Measurements from ENCODE around the gene AOX1.

AOX1 gene

DNA sequence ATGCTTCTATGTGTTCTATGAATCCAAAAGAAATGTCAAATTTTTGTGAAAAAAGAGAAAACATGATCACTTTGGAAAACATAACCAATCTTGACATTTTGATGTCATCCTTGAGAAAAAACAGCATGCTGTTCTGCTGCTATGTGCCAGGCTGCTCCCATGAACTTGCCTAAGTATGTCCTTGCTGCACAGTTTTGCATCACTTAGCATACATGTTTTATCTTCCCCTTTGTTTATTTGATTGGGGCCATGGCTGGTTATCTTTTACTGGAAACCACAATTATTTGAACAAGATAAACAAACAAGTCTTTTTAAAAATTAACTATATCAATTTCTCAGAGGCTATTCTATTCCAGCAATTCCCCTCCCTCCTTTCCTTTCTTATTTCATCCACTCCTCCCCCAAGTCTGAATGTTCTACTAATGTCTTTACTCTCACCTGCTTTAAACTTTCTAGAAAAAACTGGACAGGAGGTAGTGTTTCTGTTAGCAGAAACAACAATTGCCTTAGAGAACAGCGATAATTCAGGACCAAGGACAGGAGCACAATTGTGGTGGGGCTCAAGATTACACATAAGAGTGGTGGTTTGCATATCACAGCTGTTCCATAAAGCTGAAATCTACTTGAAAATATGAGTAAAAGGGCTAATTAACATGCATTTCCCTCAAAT is 6.7 kb downstream of the AOX1 start:
- TF ChIP-seq GATA3 (IDR thresholded peaks at IDR 0.05; ENCODE audit: low read depth, low read length) = no peak
- TF ChIP-seq GATA2 (IDR thresholded peaks at IDR 0.05; ENCODE audit: low read depth, low read length) = no peak

DNA sequence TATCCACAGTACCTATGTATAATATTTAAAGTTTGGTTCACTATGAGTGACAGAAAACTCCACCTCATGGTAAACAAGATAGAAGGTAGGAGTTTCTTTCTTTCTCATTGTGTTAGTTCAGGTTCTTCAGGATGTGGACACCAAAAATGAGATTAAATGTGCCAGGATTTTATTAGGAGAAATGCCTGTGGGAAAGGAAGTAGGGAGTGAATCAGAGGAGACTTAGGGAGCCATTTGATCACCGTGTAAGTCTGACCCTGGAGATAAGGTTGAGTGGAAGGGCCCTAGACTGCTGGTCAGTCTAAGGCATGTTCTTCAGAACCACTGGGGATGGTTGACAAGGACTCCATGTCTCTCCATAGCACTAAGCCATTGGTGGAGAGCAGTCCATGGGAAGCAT is 8.1 kb downstream of the AOX1 start:
- TF ChIP-seq GATA3 (IDR thresholded peaks at IDR 0.05; ENCODE audit: low read depth, low read length) = no peak
- no peak for TF ChIP-seq GATA2 (IDR thresholded peaks at IDR 0.05; ENCODE audit: low read depth, low read length)

DNA sequence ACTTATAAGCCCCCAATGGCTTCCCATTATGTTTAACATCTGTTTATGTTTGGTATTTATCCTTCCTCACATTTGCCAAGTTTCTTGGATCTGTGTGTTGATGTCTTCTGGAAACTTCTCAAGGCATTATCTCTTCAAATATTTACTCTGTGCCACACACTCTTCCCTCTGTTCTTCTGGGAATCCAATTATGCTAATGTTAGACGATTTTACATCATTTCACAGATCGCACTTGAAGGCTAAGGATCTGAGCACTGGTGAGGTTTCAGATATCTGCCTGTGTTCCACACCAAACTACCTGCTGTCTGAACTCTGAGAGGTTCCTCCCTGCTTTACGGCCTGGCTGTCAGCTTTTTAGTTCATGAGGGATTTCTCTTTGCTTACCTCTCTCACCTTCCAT is 10.1 kb downstream of the AOX1 start:
- no peak for TF ChIP-seq GATA2 (IDR thresholded peaks at IDR 0.05; ENCODE audit: low read depth, low read length)
- no peak for TF ChIP-seq GATA3 (IDR thresholded peaks at IDR 0.05; ENCODE audit: low read depth, low read length)

DNA sequence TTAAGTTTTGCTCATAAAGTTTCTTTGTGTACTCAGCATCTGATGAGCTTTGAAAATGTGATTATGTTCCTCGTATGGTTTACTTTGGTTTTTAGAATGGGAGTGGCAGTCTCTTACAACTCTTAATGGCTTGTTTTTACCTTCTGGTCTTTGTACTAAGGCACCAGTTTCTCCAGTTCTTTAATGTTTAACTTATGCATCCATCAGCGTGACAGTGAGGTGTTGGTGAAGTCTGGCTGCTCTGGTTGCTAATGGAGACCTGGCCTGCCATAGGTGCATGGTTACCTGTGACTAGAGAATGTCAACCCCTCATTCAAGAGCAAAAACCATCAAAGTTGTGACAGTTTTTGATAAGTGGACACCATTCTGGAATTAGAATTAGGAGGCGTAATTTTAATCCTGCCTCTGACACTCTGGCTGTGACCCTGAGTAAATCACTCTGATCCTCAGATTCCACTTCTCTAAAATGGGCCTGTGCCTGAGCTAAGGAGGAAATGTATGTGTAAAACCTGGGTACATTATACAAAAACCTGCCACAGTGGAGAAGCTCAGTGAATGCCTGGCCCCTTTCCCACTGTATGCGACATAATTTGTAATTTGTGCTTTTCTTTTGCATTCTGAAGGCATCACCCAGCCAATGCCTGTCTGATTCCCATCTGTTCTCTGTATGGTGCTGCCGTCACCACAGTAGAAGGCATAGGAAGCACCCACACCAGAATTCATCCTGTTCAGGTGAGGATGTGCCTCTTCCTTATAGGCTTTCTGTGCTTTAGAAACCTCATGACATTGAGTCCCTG is 11.2 kb downstream of the AOX1 start:
- TF ChIP-seq GATA3 (IDR thresholded peaks at IDR 0.05; ENCODE audit: low read depth, low read length) = no peak
- TF ChIP-seq GATA2 (IDR thresholded peaks at IDR 0.05; ENCODE audit: low read depth, low read length) = no peak

GRCh38 chr2:200599206-200599605 is 13.4 kb downstream of the AOX1 start:
- no peak for TF ChIP-seq GATA2 (IDR thresholded peaks at IDR 0.05; ENCODE audit: low read depth, low read length)

DNA sequence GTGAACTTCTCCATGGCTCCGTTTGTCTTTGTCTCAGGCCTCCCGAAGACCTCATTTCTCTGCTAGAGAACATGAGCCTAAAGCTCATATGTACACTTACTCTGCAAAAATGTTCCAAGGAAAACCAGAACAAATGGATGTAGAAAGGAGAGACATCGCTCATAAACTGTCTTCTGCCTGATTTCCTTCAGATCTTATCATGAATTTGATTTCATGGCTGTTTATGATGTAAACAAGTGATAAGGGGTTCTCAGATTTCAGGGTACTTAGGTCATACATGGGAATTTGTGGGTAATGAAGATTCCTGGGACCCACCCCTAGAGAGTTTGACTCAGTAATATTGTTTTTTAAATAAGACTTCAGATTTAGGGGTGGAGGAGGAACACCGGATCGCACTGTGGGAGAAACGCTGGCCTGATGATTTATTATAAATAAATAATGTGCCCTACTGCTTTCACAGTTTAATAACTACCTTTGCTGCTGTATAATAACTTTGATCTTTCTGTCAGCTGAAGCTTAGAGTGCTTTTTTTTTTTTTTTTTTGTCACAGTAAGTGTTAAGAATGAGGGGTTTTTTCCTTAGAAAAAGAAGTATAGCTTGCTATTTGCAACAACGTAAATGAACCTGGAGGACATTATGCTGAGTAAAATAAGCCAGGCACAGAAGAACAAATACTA is 14.9 kb downstream of the AOX1 start:
- TF ChIP-seq GATA2 (IDR thresholded peaks at IDR 0.05; ENCODE audit: low read depth, low read length) = no peak
- TF ChIP-seq GATA3 (IDR thresholded peaks at IDR 0.05; ENCODE audit: low read depth, low read length) = no peak

DNA sequence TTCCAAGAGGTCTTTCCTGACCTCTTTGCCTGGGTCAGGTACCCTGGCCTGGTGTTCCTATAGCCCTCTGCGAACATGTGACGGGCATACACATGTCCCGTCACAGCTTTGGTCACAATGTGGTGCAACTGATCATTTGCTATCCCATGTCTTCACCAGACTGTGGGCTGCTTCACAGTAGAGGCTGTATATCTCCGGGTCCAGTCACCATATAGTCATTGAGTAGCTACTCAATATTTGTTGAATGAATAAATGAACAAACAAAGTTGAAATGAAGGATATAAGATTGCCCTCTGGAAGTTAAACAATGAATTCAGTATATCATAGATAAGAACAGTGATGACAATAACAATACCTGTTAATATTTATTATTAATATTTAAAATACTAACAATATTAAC is 16.8 kb downstream of the AOX1 start:
- TF ChIP-seq GATA3 (IDR thresholded peaks at IDR 0.05; ENCODE audit: low read depth, low read length) (no peak), GATA2 (IDR thresholded peaks at IDR 0.05; ENCODE audit: low read depth, low read length) (no peak)

DNA sequence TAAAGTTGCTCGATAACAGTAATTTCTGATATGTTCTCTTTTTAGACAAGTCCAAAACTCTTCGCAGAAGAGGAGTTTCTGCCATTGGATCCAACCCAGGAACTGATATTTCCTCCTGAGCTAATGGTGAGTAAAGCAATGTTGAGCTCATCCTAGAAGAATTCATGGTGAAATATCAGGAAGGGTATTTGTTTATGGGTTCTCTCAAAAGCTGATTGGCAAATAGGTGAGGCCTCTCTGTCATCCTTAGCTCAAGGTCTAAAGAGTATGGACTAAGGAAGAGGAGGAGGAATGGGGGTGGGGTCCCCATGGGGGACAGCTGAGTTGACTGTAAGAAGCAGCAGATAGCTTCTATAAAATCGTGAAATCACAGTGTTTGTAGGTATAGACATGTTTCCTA is 18.2 kb downstream of the AOX1 start:
- TF ChIP-seq GATA2 (IDR thresholded peaks at IDR 0.05; ENCODE audit: low read depth, low read length) (no peak), GATA3 (IDR thresholded peaks at IDR 0.05; ENCODE audit: low read depth, low read length) (no peak)

DNA sequence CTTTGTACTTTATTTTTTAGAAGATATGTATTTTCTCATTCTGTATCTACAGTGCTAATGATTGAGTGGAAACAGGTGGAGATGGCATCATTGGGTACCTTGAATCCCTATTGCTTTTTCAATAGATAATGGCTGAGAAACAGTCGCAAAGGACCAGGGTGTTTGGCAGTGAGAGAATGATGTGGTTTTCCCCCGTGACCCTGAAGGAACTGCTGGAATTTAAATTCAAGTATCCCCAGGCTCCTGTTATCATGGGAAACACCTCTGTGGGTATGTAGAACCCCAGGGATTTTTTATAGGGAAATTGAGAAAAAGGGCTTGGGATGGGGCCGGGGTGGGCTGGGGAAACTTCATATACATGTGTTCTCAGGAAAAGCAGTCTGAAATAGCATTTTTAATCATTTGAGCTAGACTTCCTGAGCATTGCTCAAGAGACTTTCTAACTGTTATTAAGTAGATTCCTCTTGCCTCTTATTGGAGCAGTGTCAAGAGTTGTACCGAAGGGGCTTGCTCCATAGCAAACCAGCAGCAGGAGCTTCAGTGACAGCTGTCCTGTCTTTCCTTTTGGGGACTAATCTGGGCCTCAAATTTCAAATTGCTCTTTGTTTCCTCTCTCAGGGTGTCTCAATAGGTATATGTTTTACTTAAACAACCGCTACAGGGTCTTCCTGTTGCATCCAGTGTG is 18.9 kb downstream of the AOX1 start:
- TF ChIP-seq GATA2 (IDR thresholded peaks at IDR 0.05; ENCODE audit: low read depth, low read length) (no peak), GATA3 (IDR thresholded peaks at IDR 0.05; ENCODE audit: low read depth, low read length) (no peak)

DNA sequence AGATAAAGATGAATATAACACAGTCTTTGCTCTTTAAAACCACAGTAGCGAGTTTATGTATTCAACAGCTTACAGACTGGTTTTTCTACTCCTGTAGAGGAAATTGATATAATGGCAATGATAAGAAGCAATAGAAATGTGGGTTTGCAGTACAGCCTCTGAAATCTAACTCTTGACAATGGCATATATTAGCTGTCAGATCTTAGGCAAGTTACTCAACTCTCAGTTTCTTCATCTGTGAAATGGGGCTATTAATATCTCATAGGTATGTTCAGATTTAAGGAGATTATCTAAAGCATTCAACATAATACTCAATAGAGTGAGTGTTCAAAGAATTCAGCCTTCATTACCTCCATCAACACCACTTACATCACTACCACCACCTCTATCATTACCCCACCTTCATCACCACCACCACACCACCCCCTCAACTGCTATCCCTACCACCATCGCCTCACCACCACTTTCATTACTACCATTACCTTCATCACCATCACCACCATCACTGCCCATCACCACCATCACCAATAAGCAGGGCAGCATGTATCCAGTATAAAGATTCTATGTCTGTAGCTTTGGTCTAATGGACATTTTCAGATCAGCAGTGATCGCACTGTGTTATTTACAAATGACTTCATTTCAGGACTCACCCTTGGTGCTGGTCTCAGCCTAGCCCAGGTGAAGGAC is 22.7 kb downstream of the AOX1 start:
- TF ChIP-seq GATA3 (IDR thresholded peaks at IDR 0.05; ENCODE audit: low read depth, low read length) = no peak

DNA sequence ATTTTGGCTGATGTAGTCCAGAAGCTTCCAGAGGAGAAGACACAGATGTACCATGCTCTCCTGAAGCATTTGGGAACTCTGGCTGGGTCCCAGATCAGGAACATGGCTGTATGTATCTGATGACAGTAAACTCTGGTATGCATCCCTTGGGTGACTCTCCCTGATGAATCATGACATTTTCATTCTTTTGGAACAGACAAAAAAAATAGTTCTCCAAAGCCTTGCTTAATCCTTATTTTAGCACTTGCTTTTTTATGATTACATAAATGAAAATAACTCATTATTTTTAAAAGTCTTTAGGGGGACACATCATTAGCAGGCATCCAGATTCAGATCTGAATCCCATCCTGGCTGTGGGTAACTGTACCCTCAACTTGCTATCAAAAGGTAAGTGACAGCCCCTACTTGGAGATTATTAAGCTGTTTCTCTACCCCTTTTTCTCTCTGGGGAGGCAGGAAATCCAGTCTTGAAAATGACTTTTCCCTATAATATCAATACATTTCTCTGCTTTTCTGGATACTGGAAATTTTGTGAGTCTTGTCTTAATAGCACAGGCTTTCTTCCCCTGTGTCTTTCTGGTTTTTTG is 23.3 kb downstream of the AOX1 start:
- TF ChIP-seq GATA3 (IDR thresholded peaks at IDR 0.05; ENCODE audit: low read depth, low read length) (no peak), GATA2 (IDR thresholded peaks at IDR 0.05; ENCODE audit: low read depth, low read length) (no peak)

DNA sequence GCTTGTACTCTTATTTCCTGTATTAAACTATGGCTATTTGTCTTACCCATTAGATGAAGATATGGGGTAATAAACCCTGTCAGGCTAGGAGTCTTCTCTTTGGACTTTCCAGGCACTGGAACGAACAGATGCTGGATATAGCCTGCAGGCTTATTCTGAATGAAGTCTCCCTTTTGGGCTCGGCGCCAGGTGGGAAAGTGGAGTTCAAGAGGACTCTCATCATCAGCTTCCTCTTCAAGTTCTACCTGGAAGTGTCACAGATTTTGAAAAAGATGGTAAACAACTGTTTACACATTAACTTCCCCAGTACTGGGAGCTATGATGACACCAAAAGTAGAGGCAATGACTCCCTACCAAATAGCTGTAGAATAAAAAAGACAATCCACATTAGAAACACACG is 27.9 kb downstream of the AOX1 start:
- TF ChIP-seq GATA3 (IDR thresholded peaks at IDR 0.05; ENCODE audit: low read depth, low read length) (no peak), GATA2 (IDR thresholded peaks at IDR 0.05; ENCODE audit: low read depth, low read length) (no peak)

GRCh38 chr2:200614249-200614648 is 28.4 kb downstream of the AOX1 start:
- TF ChIP-seq GATA2 (IDR thresholded peaks at IDR 0.05; ENCODE audit: low read depth, low read length) (no peak), GATA3 (IDR thresholded peaks at IDR 0.05; ENCODE audit: low read depth, low read length) (no peak)
